WTC11 (cell line): ENCODE results near the gene SGK2. TPM values are rescaled to one million over a fixed set of nuclear protein-coding genes. Genes with fewer than 3 reads are reported as not detected.
A peak's percentile ranks its signal among the peaks of the same experiment; 100 is the strongest.

Experiments
- ATAC-seq: fragments of 200-7000 bp; cut with Tn5 transposase; 2 replicates; pipeline ENCODE4 v1.10.0; 2021; ENCODE audit warnings: mild to moderate bottlenecking, moderate library complexity
- CTCF ChIA-PET: fragments of 300-600 bp; sonication (Branson Sonifier 250); formaldehyde crosslinking; loops from one replicate; lab custom pipeline; 2021; ENCODE audit warnings: antibody characterized with exemption; lab: Charles Lee
- POLR2A ChIA-PET: fragments of 350-600 bp; sonication (Branson Sonifier 250); formaldehyde crosslinking; loops from one replicate; lab custom pipeline; 2021; ENCODE audit warnings: antibody characterized with exemption; lab: Charles Lee
- DNase-seq: peaks from one replicate; pipeline ENCODE4 v3.0.0; 2021; ENCODE audit warnings: low spot score
- H3K27ac Mint-ChIP-seq: 2 replicates; pipeline ENCODE4 v1.8.0; 2021; ENCODE audit warnings: mixed read lengths
- H3K27me3 Mint-ChIP-seq: 2 replicates; pipeline ENCODE4 v1.8.0; 2021; ENCODE audit warnings: low read depth, mild to moderate bottlenecking, moderate library complexity, mixed read lengths
- H3K36me3 Mint-ChIP-seq: 2 replicates; pipeline ENCODE4 v1.8.0; 2021; ENCODE audit warnings: mixed read lengths
- H3K4me1 Mint-ChIP-seq: 2 replicates; pipeline ENCODE4 v1.8.0; 2022; ENCODE audit warnings: mixed read lengths
- H3K4me3 Mint-ChIP-seq: 2 replicates; pipeline ENCODE4 v1.8.0; 2021; ENCODE audit warnings: mild to moderate bottlenecking, moderate library complexity, mixed read lengths
- H3K9me3 Mint-ChIP-seq: 2 replicates; pipeline ENCODE4 v1.8.0; 2021; ENCODE audit warnings: mixed read lengths
- ARID4B ChIP-seq: sonication (generic); formaldehyde crosslinking; IDR thresholded peaks from 2 replicates; pipeline ENCODE4 v1.8.0; 2023; ENCODE audit warnings: missing genetic modification reagents, mild to moderate bottlenecking, borderline replicate concordance
- ATF1 ChIP-seq: sonication (generic); formaldehyde crosslinking; IDR thresholded peaks from 2 replicates; pipeline ENCODE4 v1.8.1; 2023; ENCODE audit warnings: mild to moderate bottlenecking, moderate library complexity, missing genetic modification reagents
- CREM ChIP-seq: sonication (generic); formaldehyde crosslinking; IDR thresholded peaks from 2 replicates; pipeline ENCODE4 v1.8.1; 2022; ENCODE audit warnings: mild to moderate bottlenecking, missing genetic modification reagents, moderate library complexity
- E2F4 ChIP-seq: sonication (generic); formaldehyde crosslinking; IDR thresholded peaks from 2 replicates; pipeline ENCODE4 v1.8.1; 2022; ENCODE audit warnings: low read depth, mild to moderate bottlenecking, moderate library complexity, missing genetic modification reagents, borderline replicate concordance
- ETV6 ChIP-seq: sonication (generic); formaldehyde crosslinking; IDR thresholded peaks from 2 replicates; pipeline ENCODE4 v1.8.1; 2022; ENCODE audit warnings: mild to moderate bottlenecking, missing genetic modification reagents
- FOXK1 ChIP-seq: sonication (generic); formaldehyde crosslinking; IDR thresholded peaks from 2 replicates; pipeline ENCODE4 v1.8.0; 2022; ENCODE audit warnings: mild to moderate bottlenecking, moderate library complexity, missing genetic modification reagents
- FOXP1 ChIP-seq: sonication (generic); formaldehyde crosslinking; IDR thresholded peaks from 2 replicates; pipeline ENCODE4 v1.8.0; 2022; ENCODE audit warnings: missing genetic modification reagents, mild to moderate bottlenecking, moderate library complexity, borderline replicate concordance
- FOXP4 ChIP-seq: sonication (generic); formaldehyde crosslinking; IDR thresholded peaks from 2 replicates; pipeline ENCODE4 v1.8.0; 2022; ENCODE audit warnings: mild to moderate bottlenecking, missing genetic modification reagents
- HMGXB4 ChIP-seq: sonication (generic); formaldehyde crosslinking; IDR thresholded peaks from 2 replicates; pipeline ENCODE4 v1.8.1; 2023; ENCODE audit warnings: mild to moderate bottlenecking, moderate library complexity, missing genetic modification reagents
- MAX ChIP-seq: sonication (generic); formaldehyde crosslinking; IDR thresholded peaks from 2 replicates; pipeline ENCODE4 v1.8.0; 2022; ENCODE audit warnings: mild to moderate bottlenecking, missing genetic modification reagents
- MYBL2 ChIP-seq: sonication (generic); formaldehyde crosslinking; IDR thresholded peaks from 2 replicates; pipeline ENCODE4 v1.8.1; 2023; ENCODE audit warnings: mild to moderate bottlenecking, moderate library complexity, missing genetic modification reagents
- NFE2L1 ChIP-seq: sonication (generic); formaldehyde crosslinking; IDR thresholded peaks from 2 replicates; pipeline ENCODE4 v1.8.1; 2023; ENCODE audit warnings: missing genetic modification reagents
- TCF7 ChIP-seq: sonication (generic); formaldehyde crosslinking; IDR thresholded peaks from 2 replicates; pipeline ENCODE4 v1.8.0; 2022; ENCODE audit warnings: mild to moderate bottlenecking, low read depth, missing genetic modification reagents, moderate library complexity
- ZBTB43 ChIP-seq: sonication (generic); formaldehyde crosslinking; IDR thresholded peaks from 2 replicates; pipeline ENCODE4 v1.8.1; 2023; ENCODE audit warnings: mild to moderate bottlenecking, missing genetic modification reagents
- ZNF121 ChIP-seq: sonication (generic); formaldehyde crosslinking; IDR thresholded peaks from 2 replicates; pipeline ENCODE4 v1.8.0; 2023; ENCODE audit warnings: missing genetic modification reagents
- ZNF281 ChIP-seq: sonication (generic); formaldehyde crosslinking; IDR thresholded peaks from 2 replicates; pipeline ENCODE4 v1.8.0; 2023; ENCODE audit warnings: mild to moderate bottlenecking, missing genetic modification reagents
- ZNF512 ChIP-seq: sonication (generic); formaldehyde crosslinking; IDR thresholded peaks from 2 replicates; pipeline ENCODE4 v1.8.1; 2022; ENCODE audit warnings: missing genetic modification reagents, borderline replicate concordance
- ZNF671 ChIP-seq: fragments of 250-450 bp; sonication (Bioruptor Pico); IDR thresholded peaks from 2 replicates; pipeline ENCODE4 v1.8.0; 2021; ENCODE audit warnings: mild to moderate bottlenecking
- total RNA-seq: library from RNA; stranded (reverse); gene quantifications from 3 replicates; pipeline ENCODE4 v1.2.3, GENCODE V29; 2021

Gene SGK2
- total RNA-seq, 1 experiment from 2014 or later: 0.74 TPM

GRCh38 chr20:43590392-43591303 lies 31.8 kb downstream of the SGK2 start, which contains the start of gene IFT52:
TSS of gene IFT52 (plus strand) at chr20:43590937. CDS start at chr20:43594699, 3,762 bp downstream.
- Mint-ChIP-seq H3K27me3 (no peaks in the 10 kb centered on the region), H3K27ac (peak within 1 kb of the TSS; percentile 97), H3K4me1 (peaks cover 8% of the 10 kb centered on the region), H3K9me3 (no peaks in the 10 kb centered on the region), H3K36me3 (peaks cover 10% of the 10 kb centered on the region), H3K4me3 (peak within 1 kb of the TSS; percentile 92)
- ChIA-PET CTCF (interaction anchor here (0.5 to 2.5 kb wide), 9 partner anchors 8 to 393 kb away, joined by 3 to 21 read pairs (median 6); no protein-coding TSS in a partner anchor), POLR2A (interaction anchor here (1.0 to 1.2 kb wide), 2 partner anchors 77 to 132 kb away, joined by 4 read pairs; no protein-coding TSS in a partner anchor)
- ATAC-seq (peak; percentile 97), DNase-seq (peak; percentile 92)
- no peak for TF ChIP-seq TCF7 (CRISPR knock-in tag)
- 0 out of 2 replicates have a peak, but pooled peaks have one; percentile 50 for TF ChIP-seq E2F4
- 0 out of 2 replicates have a peak, but pooled peaks have one; percentile 70 for TF ChIP-seq FOXP4 (CRISPR knock-in tag)
- TF ChIP-seq ZBTB43 (CRISPR knock-in tag): peak; percentile 81
- TF ChIP-seq ARID4B: peak; percentile 72; the same call in 1 of the 2 replicates
- no peak for TF ChIP-seq ATF1
- TF ChIP-seq NFE2L1 (CRISPR knock-in tag): peak; percentile 80
- peak; percentile 68; the same call in 1 of the 2 replicates for TF ChIP-seq ETV6 (CRISPR knock-in tag)
- no peak for TF ChIP-seq ZNF512 (CRISPR knock-in tag)
- TF ChIP-seq HMGXB4 (CRISPR knock-in tag): peak; percentile 69
- TF ChIP-seq ZNF671 (CRISPR knock-in tag): no peak
- TF ChIP-seq ZNF281: no peak
- peak; percentile 85 for TF ChIP-seq FOXK1 (CRISPR knock-in tag)
- peak; percentile 66; the same call in 1 of the 2 replicates for TF ChIP-seq FOXP1
- TF ChIP-seq ZNF121 (CRISPR knock-in tag): peak; percentile 98
- peak; percentile 72 for TF ChIP-seq MAX (CRISPR knock-in tag)
- TF ChIP-seq MYBL2 (CRISPR knock-in tag): peak; percentile 78; the same call in 1 of the 2 replicates
- TF ChIP-seq CREM (CRISPR knock-in tag): peak; percentile 84; the same call in 1 of the 2 replicates
